ENCODE results near the gene SEMA3D.

Gene SEMA3D

DNA sequence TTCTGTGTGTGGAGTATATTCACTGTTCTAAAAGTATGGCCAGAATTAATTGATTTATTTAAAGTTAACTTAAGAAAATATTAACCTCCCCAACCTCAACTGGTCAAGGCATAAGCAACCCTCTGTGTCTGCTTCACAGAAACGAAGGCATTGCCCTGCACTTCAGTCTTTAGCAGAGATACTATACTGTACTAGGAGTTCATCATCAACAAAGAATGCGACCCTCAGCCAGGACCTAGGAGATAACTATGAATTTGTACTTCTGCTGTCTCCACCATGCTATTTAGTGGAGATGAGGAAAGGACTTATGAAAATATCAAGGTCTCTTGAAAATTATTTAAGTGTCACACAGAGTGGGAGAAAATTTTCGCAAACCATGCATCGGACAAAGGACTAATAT, 35.7 kb upstream of the SEMA3D start:
- no peak overlapping the region for H3K4me3 ChIP-seq (ENCODE audit: low read depth, low read length)
- TF ChIP-seq CTCF (IDR thresholded peaks at IDR 0.05; ENCODE audit: borderline replicate concordance, insufficient read depth, low read depth, low read length), result no peak

DNA sequence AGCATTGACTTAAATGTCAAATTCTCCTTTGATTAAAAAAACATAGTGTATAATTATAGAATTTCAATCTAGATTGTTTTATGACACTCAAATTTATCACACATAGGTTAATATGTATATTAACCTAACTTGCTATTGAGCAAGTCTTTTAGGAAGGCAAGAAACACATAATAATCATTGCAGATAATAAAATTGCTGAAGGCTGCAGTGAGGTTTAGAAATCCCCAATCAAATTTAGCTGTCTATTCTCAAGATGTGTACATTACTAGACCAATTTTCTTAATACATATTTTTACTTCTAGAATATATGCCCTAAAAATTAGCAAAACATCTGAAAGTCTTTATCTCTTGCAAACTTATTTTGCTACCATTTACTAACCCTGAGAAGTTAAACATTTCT, 34.9 kb upstream of the SEMA3D start:
- no peak for TF ChIP-seq CTCF (IDR thresholded peaks at IDR 0.05; ENCODE audit: borderline replicate concordance, insufficient read depth, low read depth, low read length)
- H3K4me3 ChIP-seq (ENCODE audit: low read depth, low read length), result no peak overlapping the region

GRCh38 chr7:85220651-85221050, 33.8 kb upstream of the SEMA3D start:
- no peak for TF ChIP-seq CTCF (IDR thresholded peaks at IDR 0.05; ENCODE audit: borderline replicate concordance, insufficient read depth, low read depth, low read length)
- H3K4me3 ChIP-seq (ENCODE audit: low read depth, low read length), result no peak overlapping the region

DNA sequence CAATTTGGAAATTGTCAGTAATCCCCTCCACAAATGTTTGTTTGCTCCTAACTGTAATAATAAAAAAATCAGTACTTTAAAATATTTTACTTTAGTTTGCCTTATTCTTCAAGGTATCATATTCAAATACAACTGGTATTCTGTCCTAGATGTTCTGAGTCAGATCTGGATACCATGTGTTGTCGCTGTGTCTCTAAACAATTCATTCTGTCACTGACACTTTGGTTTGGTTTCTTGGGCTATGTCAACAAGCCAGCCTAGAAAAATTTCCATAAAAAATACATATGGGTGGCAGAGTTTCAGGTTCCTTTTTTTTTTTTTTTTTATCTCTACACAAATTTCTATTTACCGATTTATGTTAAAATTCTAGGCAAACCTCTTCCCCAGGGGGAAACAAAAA, 33.2 kb upstream of the SEMA3D start:
- H3K4me3 ChIP-seq (ENCODE audit: low read depth, low read length), result no peak overlapping the region
- TF ChIP-seq CTCF (IDR thresholded peaks at IDR 0.05; ENCODE audit: borderline replicate concordance, insufficient read depth, low read depth, low read length), result no peak

GRCh38 chr7:85217085-85217484, 30.2 kb upstream of the SEMA3D start:
- H3K4me3 ChIP-seq (ENCODE audit: low read depth, low read length), result no peak overlapping the region
- no peak for TF ChIP-seq CTCF (IDR thresholded peaks at IDR 0.05; ENCODE audit: borderline replicate concordance, insufficient read depth, low read depth, low read length)

- no peak overlapping the region for H3K4me3 ChIP-seq (ENCODE audit: low read depth, low read length)
- no peak for TF ChIP-seq CTCF (IDR thresholded peaks at IDR 0.05; ENCODE audit: borderline replicate concordance, insufficient read depth, low read depth, low read length)
Observed at GRCh38 chr7:85215098-85215497, 28.2 kb upstream of the SEMA3D start.

DNA sequence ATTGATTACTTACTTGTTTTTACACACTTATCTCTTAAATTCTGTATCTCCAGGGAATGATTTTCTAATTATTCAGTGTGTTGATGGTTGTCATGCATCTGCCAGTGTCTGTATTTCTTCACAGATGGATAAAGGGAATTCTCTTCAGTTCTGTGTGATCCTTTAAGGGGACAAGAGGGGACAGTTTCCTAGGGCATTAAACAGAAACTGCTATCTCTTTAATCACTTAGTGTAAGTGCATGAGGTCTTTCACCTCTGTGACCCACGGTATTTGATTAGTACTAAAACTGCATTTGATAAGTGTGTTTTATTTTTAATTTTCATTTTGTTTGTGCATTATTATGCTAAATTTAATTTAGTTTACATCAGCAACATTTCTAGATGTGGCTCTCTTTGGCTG, 26.6 kb upstream of the SEMA3D start:
- no peak overlapping the region for H3K4me3 ChIP-seq (ENCODE audit: low read depth, low read length)

More for the DNA sequence above, 26.6 kb upstream of the SEMA3D start:
- no peak for TF ChIP-seq CTCF (IDR thresholded peaks at IDR 0.05; ENCODE audit: borderline replicate concordance, insufficient read depth, low read depth, low read length)

Data from GM12875 (cell line).